ENCODE results near the gene C1QTNF7. TPM values are rescaled to one million over a fixed set of nuclear protein-coding genes. Genes with fewer than 3 reads are reported as not detected.

Gene C1QTNF7
- total RNA-seq = 0.52 TPM

- no peak for ATAC-seq
Measured at GRCh38 chr4:15427701-15428100, at the start of gene C1QTNF7. C1QTNF7 (plus strand) TSS chr4:15428033; CDS start chr4:15435744, 7,711 bp downstream.

DNA sequence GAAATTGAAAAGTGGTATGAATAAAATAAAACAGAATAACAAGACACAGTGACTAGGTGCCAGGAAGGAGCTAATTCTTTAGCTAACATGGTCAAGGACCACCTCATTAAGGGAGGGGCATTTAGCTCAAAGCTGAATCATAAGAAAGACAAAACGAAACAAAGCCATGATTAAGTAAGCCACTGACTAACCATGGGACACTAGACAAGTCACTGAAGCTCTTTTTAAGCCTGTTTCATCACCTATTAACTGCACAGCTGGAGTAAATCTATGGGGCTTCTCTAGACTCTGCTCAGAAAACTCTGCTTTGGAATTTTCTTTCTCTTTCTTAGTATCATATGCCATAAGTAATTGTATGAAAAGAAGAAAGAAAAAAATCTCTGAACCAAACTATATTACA is 49.8 kb upstream of the C1QTNF7 start:
- ATAC-seq = peak; percentile 88

- ATAC-seq = no peak
Measured at GRCh38 chr4:15378493-15378892, 49.3 kb upstream of the C1QTNF7 start.

DNA sequence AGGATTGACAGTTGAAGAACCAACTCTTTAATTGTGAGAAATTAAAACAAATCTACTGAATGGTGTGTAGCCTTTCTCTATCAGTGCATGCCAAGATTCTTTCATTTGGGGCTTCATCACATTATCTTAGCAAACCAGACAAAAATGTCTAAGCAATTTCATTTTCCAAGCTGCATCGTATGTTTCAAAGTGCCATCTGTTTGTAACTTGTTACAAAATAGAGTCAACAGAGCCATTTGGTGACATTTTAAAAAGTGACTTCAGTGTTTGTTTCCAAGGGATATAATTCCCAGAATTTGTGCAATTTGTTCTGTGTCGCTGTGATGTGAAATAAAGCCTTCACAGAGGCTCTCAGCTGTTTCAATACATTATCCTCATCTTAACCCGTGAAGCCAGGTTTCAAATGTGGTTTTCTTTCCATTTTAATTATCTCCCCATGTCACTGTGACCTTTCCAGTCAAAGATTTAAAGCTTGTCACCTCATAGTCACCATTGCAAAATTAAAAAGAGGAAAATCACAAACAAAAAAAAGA is 46.0 kb upstream of the C1QTNF7 start:
- ATAC-seq = no peak

GRCh38 chr4:15382669-15383273 is 45.1 kb upstream of the C1QTNF7 start:
- no peak for ATAC-seq

DNA sequence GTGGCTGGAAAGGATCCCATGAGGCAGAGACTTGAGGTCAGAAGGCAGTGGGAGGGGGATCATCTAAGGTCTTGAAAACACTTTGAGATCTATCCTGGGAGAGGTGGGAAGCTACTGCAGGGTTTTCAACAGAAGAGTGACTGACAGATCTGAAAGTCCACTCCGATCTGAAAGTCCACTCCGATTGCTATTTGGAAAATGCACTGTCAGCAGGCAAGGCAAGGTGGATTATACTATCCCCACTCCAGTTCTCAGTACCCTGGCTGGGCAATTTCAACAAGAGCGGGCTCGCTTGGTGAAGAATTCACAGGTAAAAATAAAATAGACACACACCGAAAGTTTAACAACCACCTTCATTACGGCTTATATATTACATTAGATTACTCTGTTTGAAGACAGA is 42.3 kb upstream of the C1QTNF7 start:
- no peak for ATAC-seq

- ATAC-seq = no peak
Measured at GRCh38 chr4:15385928-15386327, 41.9 kb upstream of the C1QTNF7 start.

DNA sequence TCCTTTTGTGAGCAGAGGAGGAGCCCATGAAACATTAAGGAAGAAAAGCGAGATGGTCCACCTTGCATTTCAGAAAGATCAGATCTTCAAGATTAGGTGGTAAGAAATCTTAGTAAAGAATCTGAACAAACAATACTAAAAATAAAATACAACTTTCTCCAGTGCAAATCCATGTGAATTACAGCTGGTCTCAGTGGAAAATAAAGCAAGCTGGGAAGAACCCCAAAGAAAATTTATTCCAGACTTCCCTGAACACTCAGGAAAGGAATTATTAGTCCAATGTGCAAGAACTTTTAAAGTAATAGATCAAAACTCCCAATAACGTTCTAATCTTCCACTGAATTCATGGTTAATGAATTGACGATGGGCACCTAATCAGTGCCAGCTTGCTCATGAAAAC is 37.3 kb upstream of the C1QTNF7 start:
- ATAC-seq = no peak

- ATAC-seq = no peak
Measured at GRCh38 chr4:15392053-15392805, 35.6 kb upstream of the C1QTNF7 start.

- ATAC-seq = no peak
Measured at GRCh38 chr4:15395311-15395710, 32.5 kb upstream of the C1QTNF7 start.

GRCh38 chr4:15396157-15396800 is 31.6 kb upstream of the C1QTNF7 start:
- no peak for ATAC-seq

DNA sequence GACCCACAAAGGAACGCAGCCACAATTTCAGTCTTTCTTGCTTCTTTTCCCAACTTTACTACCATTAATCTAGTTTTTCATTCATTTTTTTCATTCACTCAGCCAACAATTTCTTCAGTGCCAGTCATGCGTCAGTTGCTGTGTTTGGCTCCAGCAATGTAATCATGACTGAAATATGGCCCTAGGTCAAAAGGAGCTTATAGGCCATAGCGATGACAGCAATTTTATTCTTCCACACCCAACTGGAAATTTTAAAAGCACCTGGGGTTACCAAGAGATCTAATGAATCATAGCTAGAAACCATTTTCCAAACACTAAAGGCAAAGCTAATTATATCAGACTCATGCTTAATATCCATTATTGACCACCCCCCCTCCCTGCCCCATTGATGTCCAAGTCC is 29.8 kb upstream of the C1QTNF7 start:
- peak; percentile 87 for ATAC-seq

DNA sequence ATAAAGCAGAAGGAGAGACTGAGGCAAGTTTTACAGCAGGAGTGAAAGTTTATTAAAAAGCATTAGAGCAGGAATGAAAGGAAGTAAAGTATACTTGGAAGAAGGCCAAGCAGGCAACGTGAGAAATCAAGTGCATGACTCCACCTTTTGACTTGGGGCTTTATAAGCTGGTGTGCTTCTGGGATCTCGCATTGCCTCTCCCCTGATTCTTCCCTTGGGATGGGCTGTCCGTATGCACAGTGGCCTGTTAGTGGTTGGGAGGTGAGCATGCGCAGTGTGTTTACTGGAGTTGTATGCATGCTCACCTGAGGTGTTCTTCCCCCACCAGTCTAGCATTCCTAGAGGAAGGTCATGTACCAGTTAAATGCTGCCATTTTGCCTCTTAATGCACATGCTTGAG is 29.1 kb upstream of the C1QTNF7 start:
- peak; percentile 69 for ATAC-seq

DNA sequence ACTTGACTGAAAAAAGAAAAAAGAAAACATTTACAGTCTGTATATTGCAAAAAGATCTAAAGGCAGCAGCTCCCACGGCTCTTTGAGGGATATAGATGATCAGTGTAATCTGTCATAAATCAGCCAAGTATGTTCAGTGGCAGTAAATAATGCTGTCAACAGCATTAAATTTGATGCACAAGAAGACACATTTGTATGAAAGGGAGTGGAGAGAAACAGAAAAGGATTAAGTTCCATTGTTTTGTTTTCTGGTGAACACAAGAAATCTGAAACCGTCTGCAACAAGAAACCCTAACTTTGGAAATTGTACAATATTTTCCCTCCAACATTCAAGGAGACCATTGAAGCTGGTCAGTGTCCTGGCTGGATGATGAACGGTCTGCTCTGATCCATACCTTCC is 27.6 kb upstream of the C1QTNF7 start:
- ATAC-seq = no peak

- peak; percentile 89 for ATAC-seq
Measured at GRCh38 chr4:15400981-15401671, 26.7 kb upstream of the C1QTNF7 start.

DNA sequence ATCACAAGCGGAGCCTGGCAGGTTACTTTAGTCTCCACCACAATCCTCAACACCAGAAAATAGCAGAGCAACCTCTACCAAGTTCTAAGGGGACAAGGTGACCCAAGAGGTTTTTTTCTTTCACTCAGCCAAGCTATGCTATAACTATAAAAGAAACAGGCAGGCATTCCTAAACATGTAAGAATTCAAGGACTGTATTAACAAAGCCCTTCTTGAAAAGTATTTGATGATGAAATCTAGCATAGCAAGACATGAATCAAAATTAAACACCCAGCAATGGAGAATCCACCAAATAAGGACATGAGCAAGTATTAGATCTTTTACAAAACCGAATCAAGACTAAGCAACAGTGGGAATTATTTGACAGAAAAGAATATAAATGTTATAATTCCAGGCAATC is 25.7 kb upstream of the C1QTNF7 start:
- no peak for ATAC-seq

DNA sequence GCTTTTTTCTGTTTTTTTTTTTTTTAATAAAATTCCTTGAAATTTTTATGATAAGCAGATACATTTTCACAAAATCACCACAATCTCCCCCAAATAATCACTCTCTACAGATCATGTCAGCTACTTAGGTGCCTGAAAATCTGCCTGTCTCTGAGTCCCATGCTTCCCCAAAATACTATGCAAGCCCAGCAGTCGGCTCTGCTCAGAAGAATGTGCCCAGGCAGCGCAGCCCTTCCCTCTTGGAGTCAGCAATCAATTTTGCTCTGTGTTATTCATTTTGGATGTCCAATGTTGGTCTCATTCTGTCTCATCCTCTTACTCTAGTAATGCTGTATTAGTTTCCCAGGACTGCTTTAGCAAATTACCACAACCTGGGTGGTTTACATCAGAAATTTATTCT is 24.9 kb upstream of the C1QTNF7 start:
- no peak for ATAC-seq

DNA sequence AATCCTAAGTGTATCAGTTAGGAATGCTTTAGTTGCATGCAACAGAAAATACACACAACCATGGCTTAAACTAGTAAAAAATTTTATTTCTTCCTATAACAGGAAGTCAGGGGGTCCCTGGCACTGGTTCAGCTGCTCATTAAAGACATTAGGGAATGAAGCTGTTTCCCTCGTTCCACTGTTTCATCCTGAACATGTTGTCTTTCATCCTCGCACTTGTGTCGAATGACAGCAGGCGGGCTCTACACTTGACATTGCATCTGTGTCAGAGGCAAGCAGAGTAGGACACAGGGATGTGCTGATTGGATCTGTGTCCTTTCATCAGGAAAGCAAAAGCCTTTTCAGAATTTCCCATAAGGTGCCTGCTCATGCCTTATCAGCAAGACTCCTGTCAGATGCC is 22.8 kb upstream of the C1QTNF7 start:
- no peak for ATAC-seq

DNA sequence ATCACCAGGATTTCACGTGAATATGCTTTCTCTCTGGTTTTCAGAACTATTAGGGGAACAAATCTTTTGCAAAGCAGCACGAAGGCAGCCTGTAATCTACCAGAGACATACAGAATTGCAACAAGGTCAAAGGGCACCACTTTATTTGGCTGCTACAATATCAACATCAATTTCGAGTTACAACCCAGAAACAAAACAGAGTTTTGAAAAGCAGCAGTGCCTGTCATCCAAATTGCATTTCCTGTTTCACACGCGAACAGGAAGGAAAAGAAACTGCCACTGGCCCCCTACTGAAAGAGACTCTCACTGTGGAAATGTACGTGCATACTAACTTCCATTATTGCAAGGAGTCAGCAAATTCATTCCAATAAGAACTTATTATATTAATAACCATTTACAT is 17.1 kb upstream of the C1QTNF7 start:
- no peak for ATAC-seq

DNA sequence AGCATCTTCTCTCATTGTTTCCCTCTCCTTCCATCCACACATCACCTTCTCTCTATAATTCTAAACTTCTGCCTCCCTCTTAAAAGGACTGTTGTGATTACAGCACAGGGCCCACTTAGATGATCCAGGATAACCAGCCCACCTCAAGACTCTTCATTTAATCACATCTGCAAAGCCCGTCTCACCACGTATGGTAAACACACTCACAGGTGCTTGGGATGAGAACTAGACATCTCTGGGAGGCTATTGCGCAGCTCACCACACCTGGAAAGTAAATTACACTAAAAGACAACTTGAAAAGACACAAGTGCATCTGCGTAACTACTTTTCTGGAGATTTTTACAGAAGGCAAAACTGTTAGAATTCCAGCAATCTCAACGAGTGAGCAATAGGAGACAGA is 15.4 kb upstream of the C1QTNF7 start:
- no peak for ATAC-seq

- no peak for ATAC-seq
Measured at GRCh38 chr4:15413010-15413622, 14.7 kb upstream of the C1QTNF7 start.

- no peak for ATAC-seq
Measured at GRCh38 chr4:15413623-15414019, 14.2 kb upstream of the C1QTNF7 start.

Measured in esophagus mucosa (tissue), 1 donor.